ENCODE measurements around the gene ZNF79. TPM values are rescaled to one million over a fixed set of nuclear protein-coding genes. Genes with fewer than 3 reads are reported as not detected.

The ZNF79 gene
- total RNA-seq, 2 donors from 2014 or later = 14.3 to 14.5 TPM

DNA sequence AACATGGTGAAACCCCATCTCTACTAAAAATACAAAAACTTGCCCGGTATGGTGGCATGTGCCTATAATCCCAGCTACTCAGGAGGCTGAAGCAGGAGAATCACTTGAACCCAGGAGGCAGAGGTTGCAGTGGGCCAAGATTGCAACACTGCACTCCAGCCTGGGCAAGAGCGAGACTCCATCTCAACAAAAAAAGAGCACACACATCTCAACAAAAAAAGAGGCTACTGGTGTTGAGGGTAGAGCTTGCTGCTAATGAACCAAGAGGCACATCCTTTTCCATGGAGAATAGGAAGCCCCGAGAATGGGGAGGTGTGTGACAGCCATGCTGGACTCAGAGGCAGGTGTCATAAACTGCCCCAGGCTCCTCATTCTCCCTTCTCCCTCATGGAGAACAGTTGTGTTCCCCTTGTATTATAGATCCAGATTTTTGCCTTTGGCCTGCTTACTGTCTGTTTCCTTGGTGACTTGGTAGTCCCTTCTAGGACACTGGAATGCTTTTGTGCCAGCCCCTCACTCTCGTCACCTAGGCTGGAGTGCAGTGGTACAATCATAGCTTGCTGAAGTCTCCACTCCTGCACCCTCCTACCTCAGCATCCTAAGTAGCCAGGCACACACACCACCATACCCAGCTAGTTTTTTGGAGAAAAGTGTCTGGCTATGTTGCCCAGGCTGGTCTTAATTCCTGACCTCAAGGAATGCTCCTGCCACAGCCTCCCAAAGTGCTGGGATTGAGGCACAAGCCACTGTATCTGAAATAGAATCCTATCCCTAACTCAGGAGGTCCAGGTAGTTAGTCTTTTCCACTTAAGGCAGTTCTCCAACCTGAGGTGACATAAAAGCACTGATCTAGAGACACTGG lies 21.9 kb downstream of the ZNF79 start:
- TF ChIP-seq POLR2AphosphoS5 (IDR thresholded peaks at IDR 0.05) = no peak
- TF ChIP-seq, protein P1, sequence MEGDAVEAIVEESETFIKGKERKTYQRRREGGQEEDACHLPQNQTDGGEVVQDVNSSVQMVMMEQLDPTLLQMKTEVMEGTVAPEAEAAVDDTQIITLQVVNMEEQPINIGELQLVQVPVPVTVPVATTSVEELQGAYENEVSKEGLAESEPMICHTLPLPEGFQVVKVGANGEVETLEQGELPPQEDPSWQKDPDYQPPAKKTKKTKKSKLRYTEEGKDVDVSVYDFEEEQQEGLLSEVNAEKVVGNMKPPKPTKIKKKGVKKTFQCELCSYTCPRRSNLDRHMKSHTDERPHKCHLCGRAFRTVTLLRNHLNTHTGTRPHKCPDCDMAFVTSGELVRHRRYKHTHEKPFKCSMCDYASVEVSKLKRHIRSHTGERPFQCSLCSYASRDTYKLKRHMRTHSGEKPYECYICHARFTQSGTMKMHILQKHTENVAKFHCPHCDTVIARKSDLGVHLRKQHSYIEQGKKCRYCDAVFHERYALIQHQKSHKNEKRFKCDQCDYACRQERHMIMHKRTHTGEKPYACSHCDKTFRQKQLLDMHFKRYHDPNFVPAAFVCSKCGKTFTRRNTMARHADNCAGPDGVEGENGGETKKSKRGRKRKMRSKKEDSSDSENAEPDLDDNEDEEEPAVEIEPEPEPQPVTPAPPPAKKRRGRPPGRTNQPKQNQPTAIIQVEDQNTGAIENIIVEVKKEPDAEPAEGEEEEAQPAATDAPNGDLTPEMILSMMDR (IDR thresholded peaks at IDR 0.05) = no peak
- TF ChIP-seq POLR2A (IDR thresholded peaks at IDR 0.05) = no peak
- no peak overlapping the region for H3K27ac ChIP-seq
- no peak overlapping the region for H3K4me3 ChIP-seq
- H3K27me3 ChIP-seq (replicated peaks; ENCODE audit: insufficient read depth) = no peaks in the 10 kb centered on the region
- H3K4me1 ChIP-seq (replicated peaks) = peaks cover 9% of the 10 kb centered on the region
- DNase-seq (ENCODE audit: low spot score) = no peak
- no peaks in the 10 kb centered on the region for H3K9me3 ChIP-seq
- H3K36me3 ChIP-seq = peaks cover 15 to 24% of the 10 kb centered on the region in 2 donors
- 74% methylated on average over 4 of the region's 4 CpGs for WGBS
- intact Hi-C loops (cut with DNase I) = no loop called here

DNA sequence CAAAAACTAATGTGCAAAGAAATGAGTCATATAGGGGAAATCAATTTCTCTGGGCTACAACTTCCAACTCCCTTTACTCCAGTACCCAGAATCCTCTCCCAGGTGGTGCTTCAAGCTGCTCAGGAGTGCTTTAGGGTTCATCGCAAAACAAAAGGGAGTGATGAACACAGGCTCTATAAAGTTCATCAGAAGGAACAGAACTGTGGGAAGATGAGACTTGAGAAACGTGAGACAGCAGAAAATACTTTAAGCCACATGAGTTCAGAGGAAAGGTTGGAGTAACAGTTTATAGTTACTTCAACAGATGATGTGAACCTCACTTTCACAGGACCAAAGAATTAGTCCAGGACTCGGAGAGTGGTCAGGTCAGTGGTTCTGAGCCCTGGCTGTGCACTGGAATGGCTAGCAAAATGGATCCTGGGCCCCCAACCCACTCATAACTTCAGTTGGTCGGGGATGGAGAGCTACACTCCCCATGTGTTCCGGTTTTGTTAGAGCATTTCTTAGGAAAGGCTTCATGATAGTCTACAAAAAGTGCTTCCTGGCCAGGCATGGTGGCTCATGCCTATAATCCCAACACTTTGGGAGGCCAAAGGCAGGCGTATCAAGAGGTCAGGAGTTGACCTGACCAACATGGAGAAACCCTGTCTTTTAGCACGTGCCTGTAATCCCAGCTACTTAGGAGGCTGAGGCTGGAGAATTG lies 22.7 kb downstream of the ZNF79 start:
- 79% methylated on average over 7 of the region's 7 CpGs for WGBS

DNA sequence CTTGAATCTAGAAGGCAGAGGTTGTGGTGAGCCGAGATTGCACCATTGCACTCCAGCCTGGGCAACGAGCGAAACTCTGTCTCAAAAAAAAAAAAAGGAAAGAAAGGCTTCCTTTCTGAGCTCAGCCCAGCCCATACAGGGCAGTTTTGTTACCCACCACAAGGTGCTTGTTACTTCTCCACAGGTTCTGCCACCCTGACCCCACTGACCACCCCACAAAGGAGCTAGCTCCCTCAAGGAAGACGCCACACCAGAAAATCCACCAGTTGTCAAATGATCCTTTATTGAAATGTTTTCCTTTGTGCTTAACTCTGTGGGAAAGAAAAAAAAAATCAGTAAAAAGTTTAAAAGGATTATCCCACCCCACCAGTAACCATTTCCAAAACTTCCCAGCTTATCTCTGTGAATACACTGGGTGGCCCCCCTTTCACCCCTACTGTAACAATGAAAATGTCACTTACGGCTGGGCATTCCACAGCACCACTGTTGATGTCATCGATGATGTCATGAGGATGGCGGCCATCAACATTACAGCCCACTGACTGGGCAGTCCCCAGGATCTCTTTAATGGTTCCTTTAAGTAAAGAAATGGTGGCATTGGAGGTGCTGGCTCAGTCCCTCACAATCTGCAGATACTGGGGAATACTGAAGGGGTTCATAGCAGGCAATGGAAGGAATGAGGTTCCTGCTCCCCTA lies 23.4 kb downstream of the ZNF79 start:
- intact Hi-C loops (cut with DNase I) = no loop called here
- Histone ChIP-seq H3K36me3 (peaks cover 13 to 24% of the 10 kb centered on the region in 2 donors), H3K4me3 (no peak overlapping the region), H3K27ac (no peak overlapping the region), H3K27me3 (replicated peaks; ENCODE audit: insufficient read depth) (no peaks in the 10 kb centered on the region), H3K9me3 (no peaks in the 10 kb centered on the region), H3K4me1 (replicated peaks) (peaks cover 13% of the 10 kb centered on the region)
- WGBS = 74% methylated on average over 7 of the region's 7 CpGs
- TF ChIP-seq, protein P1 (IDR thresholded peaks at IDR 0.05) = no peak
- TF ChIP-seq POLR2A (IDR thresholded peaks at IDR 0.05) (no peak), POLR2AphosphoS5 (IDR thresholded peaks at IDR 0.05) (no peak)
- DNase-seq (ENCODE audit: low spot score) = no peak

More for the DNA sequence above, 22.7 kb downstream of the ZNF79 start:
- Histone ChIP-seq H3K4me3 (no peak overlapping the region), H3K9me3 (no peaks in the 10 kb centered on the region), H3K27ac (no peak overlapping the region), H3K4me1 (replicated peaks) (peaks cover 9% of the 10 kb centered on the region), H3K27me3 (replicated peaks; ENCODE audit: insufficient read depth) (no peaks in the 10 kb centered on the region), H3K36me3 (peaks cover 13 to 24% of the 10 kb centered on the region in 2 donors)
- TF ChIP-seq POLR2A (IDR thresholded peaks at IDR 0.05) (no peak), POLR2AphosphoS5 (IDR thresholded peaks at IDR 0.05) (no peak)
- TF ChIP-seq, protein P1 (IDR thresholded peaks at IDR 0.05) = no peak
- no peak for DNase-seq (ENCODE audit: low spot score)
- intact Hi-C loops (cut with DNase I) = no loop called here

DNA sequence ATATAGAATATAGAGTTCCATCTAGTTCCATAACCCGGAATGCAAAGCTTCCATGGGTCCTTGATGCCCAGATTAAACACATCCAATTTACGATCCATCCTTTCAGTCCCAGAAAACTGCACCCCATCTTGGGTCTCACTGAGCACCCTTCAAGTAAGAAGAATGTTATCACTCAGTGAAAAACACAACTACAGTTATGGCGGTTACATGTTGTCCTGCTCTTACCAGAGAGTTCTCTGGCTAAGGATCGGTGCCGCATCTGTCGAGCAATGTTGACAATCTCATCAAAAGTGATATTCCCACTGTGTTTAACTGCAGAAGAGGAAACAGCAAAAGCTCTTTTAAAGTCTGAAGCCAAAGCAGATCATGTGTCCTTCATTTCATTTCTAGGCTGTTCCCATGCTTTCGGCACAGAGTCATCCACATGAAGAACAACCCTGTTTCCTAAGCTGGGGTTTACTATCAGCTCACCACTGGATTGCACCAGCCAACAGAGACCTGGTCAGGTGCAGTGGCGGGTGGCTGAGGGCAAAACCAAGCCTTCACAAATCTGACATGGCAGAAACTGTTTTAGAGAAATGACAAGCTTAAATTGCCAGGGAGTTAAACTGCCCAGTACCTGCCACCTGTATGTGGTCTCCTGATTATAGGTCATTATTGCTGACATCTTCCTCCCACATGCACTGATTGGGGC lies 24.1 kb downstream of the ZNF79 start:
- Histone ChIP-seq H3K27me3 (replicated peaks; ENCODE audit: insufficient read depth) (no peaks in the 10 kb centered on the region), H3K36me3 (peaks cover 13 to 24% of the 10 kb centered on the region in 2 donors), H3K4me3 (no peak overlapping the region), H3K4me1 (replicated peaks) (peaks cover 16% of the 10 kb centered on the region), H3K9me3 (no peaks in the 10 kb centered on the region), H3K27ac (no peak overlapping the region)
- intact Hi-C loops (cut with DNase I) = no loop called here
- WGBS = 63% methylated on average over 8 of the region's 8 CpGs
- TF ChIP-seq, protein P1 (IDR thresholded peaks at IDR 0.05) = no peak
- TF ChIP-seq POLR2A (IDR thresholded peaks at IDR 0.05) (no peak), POLR2AphosphoS5 (IDR thresholded peaks at IDR 0.05) (no peak)
- no peak for DNase-seq (ENCODE audit: low spot score)

All from prostate gland (tissue), 2 donors.